ENCODE measurements around the gene MALAT1. TPM values are rescaled to one million over a fixed set of nuclear protein-coding genes. Genes with fewer than 3 reads are reported as not detected.

MALAT1 gene
- total RNA-seq, 1 donor from 2014 or later: 12,130 TPM

- DNase-seq (ENCODE audit: low spot score): peak; percentile 55
- Mint-ChIP-seq H3K27me3 (ENCODE audit: low read depth) (no peaks in the 10 kb centered on the region), H3K27ac (ENCODE audit: unreplicated experiment) (peak overlapping the region; percentile 100), H3K4me3 (ENCODE audit: unreplicated experiment) (peak overlapping the region; percentile 39), H3K36me3 (ENCODE audit: low read depth) (no peaks in the 10 kb centered on the region), H3K4me1 (ENCODE audit: low read depth) (peaks cover 91% of the 10 kb centered on the region), H3K9me3 (ENCODE audit: low read depth) (no peaks in the 10 kb centered on the region)
- TF ChIP-seq CTCF (IDR thresholded peaks at IDR 0.05): no peak
Measured at GRCh38 chr11:65492637-65493366, 6.0 kb upstream of the MALAT1 start.

- H3K36me3 Mint-ChIP-seq (ENCODE audit: low read depth): no peaks in the 10 kb centered on the region
- peak overlapping the region; percentile 100 for H3K27ac Mint-ChIP-seq (ENCODE audit: unreplicated experiment)
- DNase-seq (ENCODE audit: low spot score): peak; percentile 65
- H3K27me3 Mint-ChIP-seq (ENCODE audit: low read depth): no peaks in the 10 kb centered on the region
- H3K9me3 Mint-ChIP-seq (ENCODE audit: low read depth): no peaks in the 10 kb centered on the region
- no peak for TF ChIP-seq CTCF (IDR thresholded peaks at IDR 0.05)
- peak overlapping the region; percentile 39 for H3K4me3 Mint-ChIP-seq (ENCODE audit: unreplicated experiment)
- peaks cover 83% of the 10 kb centered on the region for H3K4me1 Mint-ChIP-seq (ENCODE audit: low read depth)
Measured at GRCh38 chr11:65493367-65494176, 5.3 kb upstream of the MALAT1 start.

GRCh38 chr11:65496304-65497140 is 2.3 kb upstream of the MALAT1 start:
- no peak for TF ChIP-seq CTCF (IDR thresholded peaks at IDR 0.05)
- H3K9me3 Mint-ChIP-seq (ENCODE audit: low read depth): no peaks in the 10 kb centered on the region
- H3K36me3 Mint-ChIP-seq (ENCODE audit: low read depth): no peaks in the 10 kb centered on the region
- DNase-seq (ENCODE audit: low spot score): peak; percentile 46
- H3K27ac Mint-ChIP-seq (ENCODE audit: unreplicated experiment): no peak overlapping the region
- H3K27me3 Mint-ChIP-seq (ENCODE audit: low read depth): no peaks in the 10 kb centered on the region
- H3K4me1 Mint-ChIP-seq (ENCODE audit: low read depth): peaks cover 53% of the 10 kb centered on the region
- H3K4me3 Mint-ChIP-seq (ENCODE audit: unreplicated experiment): peak overlapping the region; percentile 59

- Mint-ChIP-seq H3K27ac (ENCODE audit: unreplicated experiment) (no peak overlapping the region), H3K4me3 (ENCODE audit: unreplicated experiment) (peak overlapping the region; percentile 59), H3K4me1 (ENCODE audit: low read depth) (peaks cover 45% of the 10 kb centered on the region), H3K27me3 (ENCODE audit: low read depth) (no peaks in the 10 kb centered on the region), H3K9me3 (ENCODE audit: low read depth) (no peaks in the 10 kb centered on the region), H3K36me3 (ENCODE audit: low read depth) (no peaks in the 10 kb centered on the region)
- peak; percentile 99 for DNase-seq (ENCODE audit: low spot score)
- no peak for TF ChIP-seq CTCF (IDR thresholded peaks at IDR 0.05)
Measured at GRCh38 chr11:65497141-65498041, 1.5 kb upstream of the MALAT1 start.

Data from chondrocyte (in vitro differentiated cells).